ENCODE results near the gene RAMP2. TPM values are rescaled to one million over a fixed set of nuclear protein-coding genes. Genes with fewer than 3 reads are reported as not detected.

Gene RAMP2
- total and polyA plus RNA-seq, 2 of the 13 experiments (the other 11 are each of a cell fraction or from before 2014, with no cell fraction given), result 1.4 to 5.2 TPM

GRCh38 chr17:42748908-42749798 is 11.9 kb upstream of the RAMP2 start (continued):
- TF ChIP-seq JUN (CRISPR knock-in tag; IDR thresholded peaks at IDR 0.05) (no peak), ZBTB1 (CRISPR knock-in tag; IDR thresholded peaks at IDR 0.05; ENCODE audit: borderline replicate concordance) (no peak), ZFP62 (CRISPR knock-in tag; IDR thresholded peaks at IDR 0.05) (no peak), MIER2 (CRISPR knock-in tag; IDR thresholded peaks at IDR 0.05) (no peak), RFX3 (CRISPR knock-in tag; IDR thresholded peaks at IDR 0.05) (no peak), ZNF441 (CRISPR knock-in tag; IDR thresholded peaks at IDR 0.05; ENCODE audit: borderline replicate concordance) (no peak), TGIF2 (CRISPR knock-in tag; IDR thresholded peaks at IDR 0.05) (peak; percentile 79), ZNF343 (CRISPR knock-in tag; IDR thresholded peaks at IDR 0.05) (no peak), SCMH1 (CRISPR knock-in tag; IDR thresholded peaks at IDR 0.05; ENCODE audit: borderline replicate concordance) (no peak), ZNF841 (CRISPR knock-in tag; IDR thresholded peaks at IDR 0.05; ENCODE audit: borderline replicate concordance) (no peak), ZNF329 (CRISPR knock-in tag; IDR thresholded peaks at IDR 0.05; ENCODE audit: low read depth) (no peak), ONECUT2 (CRISPR knock-in tag; IDR thresholded peaks at IDR 0.05) (no peak), PRPF4 (IDR thresholded peaks at IDR 0.05; ENCODE audit: low read depth, low read length, poor library complexity, severe bottlenecking) (no peak), ZFAT (CRISPR knock-in tag; conservative IDR thresholded peaks at IDR 0.05) (no peak), ZNF549 (CRISPR knock-in tag; IDR thresholded peaks at IDR 0.05) (no peak), ATF7 (IDR thresholded peaks at IDR 0.05) (no peak), ATF7 (CRISPR knock-in tag; IDR thresholded peaks at IDR 0.05) (no peak), CREM (IDR thresholded peaks at IDR 0.05) (no peak), CREM (CRISPR knock-in tag; IDR thresholded peaks at IDR 0.05) (no peak), NR2C2 (CRISPR knock-in tag; IDR thresholded peaks at IDR 0.05; ENCODE audit: borderline replicate concordance) (no peak), JDP2 (CRISPR knock-in tag; IDR thresholded peaks at IDR 0.05; ENCODE audit: borderline replicate concordance) (no peak), EP300 (IDR thresholded peaks at IDR 0.05; ENCODE audit: low read depth in 2 of 2, low read length in 2 of 2) (no peak), EP300 (CRISPR knock-in tag; IDR thresholded peaks at IDR 0.05; ENCODE audit: borderline replicate concordance) (no peak), GATAD1 (CRISPR knock-in tag; IDR thresholded peaks at IDR 0.05) (0 out of 2 replicates have a peak, but pooled peaks have one; percentile 19), CC2D1A (CRISPR knock-in tag; IDR thresholded peaks at IDR 0.05) (no peak), RAD21 (CRISPR knock-in tag; IDR thresholded peaks at IDR 0.05) (no peak), BCL3 (CRISPR knock-in tag; IDR thresholded peaks at IDR 0.05) (no peak), ZNF777 (CRISPR knock-in tag; IDR thresholded peaks at IDR 0.05) (no peak)
- TF ChIP-seq, protein P1, sequence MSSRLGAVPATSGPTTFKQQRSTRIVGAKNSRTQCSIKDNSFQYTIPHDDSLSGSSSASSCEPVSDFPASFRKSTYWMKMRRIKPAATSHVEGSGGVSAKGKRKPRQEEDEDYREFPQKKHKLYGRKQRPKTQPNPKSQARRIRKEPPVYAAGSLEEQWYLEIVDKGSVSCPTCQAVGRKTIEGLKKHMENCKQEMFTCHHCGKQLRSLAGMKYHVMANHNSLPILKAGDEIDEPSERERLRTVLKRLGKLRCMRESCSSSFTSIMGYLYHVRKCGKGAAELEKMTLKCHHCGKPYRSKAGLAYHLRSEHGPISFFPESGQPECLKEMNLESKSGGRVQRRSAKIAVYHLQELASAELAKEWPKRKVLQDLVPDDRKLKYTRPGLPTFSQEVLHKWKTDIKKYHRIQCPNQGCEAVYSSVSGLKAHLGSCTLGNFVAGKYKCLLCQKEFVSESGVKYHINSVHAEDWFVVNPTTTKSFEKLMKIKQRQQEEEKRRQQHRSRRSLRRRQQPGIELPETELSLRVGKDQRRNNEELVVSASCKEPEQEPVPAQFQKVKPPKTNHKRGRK (CRISPR knock-in tag; IDR thresholded peaks at IDR 0.05), result no peak
